ENCODE data around the gene TEKT5. TPM values are rescaled to one million over a fixed set of nuclear protein-coding genes. Genes with fewer than 3 reads are reported as not detected.
"Not testable (repeated sequence)": the region's sequence is repeated elsewhere in the genome, so short reads cannot be mapped to it uniquely, and the experiment has no call there.

TEKT5 gene
- total RNA-seq (0.24 TPM), polyA plus RNA-seq (0.71 TPM)
- long read RNA-seq, donor 1: 0 reads
- long read RNA-seq, donor 2: 0 reads
- long read RNA-seq, donor 3: 0 reads
- long read RNA-seq, donor 4: 0 reads
- long read RNA-seq, donor 5: 0 reads
- long read RNA-seq, donor 6: 0 reads
- long read RNA-seq, donor 7: 0 reads
- long read RNA-seq, donor 8: 0 reads
- long read RNA-seq, donor 9: 0 reads
- long read RNA-seq, donor 10: 0 reads

- Histone ChIP-seq H3K27me3 (ENCODE audit: control insufficient read depth in 2 of 2, insufficient read depth in 1 of 2, low read length in 1 of 2) (no peaks in the 10 kb centered on the region), H3K4me1 (ENCODE audit: control insufficient read depth in 2 of 2, insufficient read depth in 2 of 2, low read length in 2 of 2) (no peaks in the 10 kb centered on the region), H3K9me3 (ENCODE audit: control insufficient read depth in 2 of 2, insufficient read depth in 1 of 2, low read length in 1 of 2) (no peaks in the 10 kb centered on the region), H3K4me3 (ENCODE audit: low read length in 2 of 2) (no peak within 1 kb of the TSS), H3K27ac (ENCODE audit: low read depth in 1 of 2, low read length in 1 of 2) (no peak within 1 kb of the TSS), H3K36me3 (ENCODE audit: control insufficient read depth in 2 of 2, insufficient read depth in 2 of 2, low read length in 1 of 2) (no peaks in the 10 kb centered on the region)
- no peak for DNase-seq (ENCODE audit: low read depth in 6 of 9, low spot score in 9 of 9)
- 90% methylated on average over 5 of the region's 5 CpGs for WGBS
These were observed at the start of gene TEKT5 for GRCh38 chr16:10694830-10695229. Gene TEKT5 (minus strand): TSS chr16:10694930. CDS start chr16:10694873, 57 bp downstream.

DNA sequence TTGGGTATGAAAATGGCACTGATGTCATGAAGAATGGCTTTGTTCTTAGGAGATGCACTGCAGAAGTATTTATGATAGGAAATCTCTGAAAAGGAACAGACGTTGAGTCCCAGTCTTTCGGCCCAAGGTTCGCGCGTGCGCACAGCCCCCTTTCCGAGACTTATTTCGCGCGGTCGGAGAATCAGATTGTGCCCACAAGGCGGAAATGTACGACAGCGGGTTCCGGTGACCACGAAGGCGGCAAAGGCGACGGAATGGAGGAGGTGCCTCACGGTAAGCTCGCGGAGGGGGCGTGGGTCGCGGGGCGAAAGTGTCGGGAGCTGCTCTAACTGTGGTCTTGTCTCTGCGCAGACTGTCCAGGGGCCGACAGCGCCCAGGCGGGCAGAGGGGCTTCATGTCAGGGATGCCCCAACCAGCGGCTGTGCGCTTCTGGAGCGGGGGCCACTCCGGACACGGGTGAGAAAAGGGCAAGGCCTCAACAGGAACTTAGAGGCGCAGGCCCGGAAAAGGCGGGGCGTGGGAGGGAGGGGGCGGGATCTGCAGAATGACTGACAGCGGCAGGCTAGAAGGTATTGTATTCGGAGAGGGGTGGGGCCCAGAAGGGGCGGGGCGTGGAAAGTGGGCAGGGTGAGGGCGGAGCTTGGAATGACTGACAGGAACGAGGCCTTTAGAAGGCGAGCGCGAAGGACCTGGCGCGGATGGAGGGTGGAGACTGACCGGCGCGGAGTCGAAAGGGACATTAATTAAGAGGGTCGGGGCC is 49.1 kb upstream of the TEKT5 start, which contains the start of gene NUBP1:
Gene NUBP1 (plus strand): TSS at position 233 of the 760 bp plus-strand sequence. CDS start 22 bp downstream, at position 255.
- Histone ChIP-seq H3K27ac (ENCODE audit: low read depth in 1 of 2, low read length in 1 of 2) (peak within 1 kb of the TSS; percentile 96 to 99), H3K4me1 (ENCODE audit: control insufficient read depth in 2 of 2, insufficient read depth in 2 of 2, low read length in 2 of 2) (peaks cover 7 to 12% of the 10 kb centered on the region in 2 donors), H3K36me3 (ENCODE audit: control insufficient read depth in 2 of 2, insufficient read depth in 2 of 2, low read length in 1 of 2) (peaks cover 15% of the 10 kb centered on the region in 2 donors), H3K4me3 (ENCODE audit: low read length in 2 of 2) (peak within 1 kb of the TSS; percentile 71 to 73), H3K27me3 (ENCODE audit: control insufficient read depth in 2 of 2, insufficient read depth in 1 of 2, low read length in 1 of 2) (no peaks in the 10 kb centered on the region), H3K9me3 (ENCODE audit: control insufficient read depth in 2 of 2, insufficient read depth in 1 of 2, low read length in 1 of 2) (no peaks in the 10 kb centered on the region)
- DNase-seq (ENCODE audit: low read depth in 6 of 9, low spot score in 9 of 9): peak; percentile 95 to 99 (median 99)
- WGBS: under 1% methylated on average over 57 of the region's 57 CpGs

DNA sequence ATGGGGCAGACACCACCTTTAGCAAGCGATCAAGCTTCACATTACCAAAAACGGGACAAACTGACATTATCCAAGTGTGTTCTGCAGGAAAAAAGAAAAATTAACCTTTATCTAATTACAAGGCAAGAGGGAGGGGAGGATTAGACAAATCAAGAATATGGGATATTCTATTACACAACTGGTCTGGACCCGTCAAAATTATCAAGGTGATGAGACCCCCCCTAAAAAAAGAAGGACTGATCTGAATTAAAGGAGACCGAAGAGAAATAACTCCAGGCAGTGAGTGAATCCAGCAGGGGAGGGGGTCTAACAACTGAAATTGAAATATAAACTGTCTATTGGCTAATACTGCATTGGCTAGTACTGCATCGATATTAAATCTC is 48.5 kb upstream of the TEKT5 start:
- WGBS: 45% methylated on average over 5 of the region's 5 CpGs
- peaks cover 10 to 12% of the 10 kb centered on the region in 2 donors for H3K36me3 ChIP-seq (ENCODE audit: control insufficient read depth in 2 of 2, insufficient read depth in 2 of 2, low read length in 1 of 2)
- peak overlapping the region; percentile 71 to 73 for H3K4me3 ChIP-seq (ENCODE audit: low read length in 2 of 2)
- no peaks in the 10 kb centered on the region for H3K27me3 ChIP-seq (ENCODE audit: control insufficient read depth in 2 of 2, insufficient read depth in 1 of 2, low read length in 1 of 2)
- H3K27ac ChIP-seq (ENCODE audit: low read depth in 1 of 2, low read length in 1 of 2): peak overlapping the region; percentile 96 to 99
- peaks cover 7 to 11% of the 10 kb centered on the region in 2 donors for H3K4me1 ChIP-seq (ENCODE audit: control insufficient read depth in 2 of 2, insufficient read depth in 2 of 2, low read length in 2 of 2)
- no peak for DNase-seq (ENCODE audit: low read depth in 6 of 9, low spot score in 9 of 9)
- no peaks in the 10 kb centered on the region for H3K9me3 ChIP-seq (ENCODE audit: control insufficient read depth in 2 of 2, insufficient read depth in 1 of 2, low read length in 1 of 2)

DNA sequence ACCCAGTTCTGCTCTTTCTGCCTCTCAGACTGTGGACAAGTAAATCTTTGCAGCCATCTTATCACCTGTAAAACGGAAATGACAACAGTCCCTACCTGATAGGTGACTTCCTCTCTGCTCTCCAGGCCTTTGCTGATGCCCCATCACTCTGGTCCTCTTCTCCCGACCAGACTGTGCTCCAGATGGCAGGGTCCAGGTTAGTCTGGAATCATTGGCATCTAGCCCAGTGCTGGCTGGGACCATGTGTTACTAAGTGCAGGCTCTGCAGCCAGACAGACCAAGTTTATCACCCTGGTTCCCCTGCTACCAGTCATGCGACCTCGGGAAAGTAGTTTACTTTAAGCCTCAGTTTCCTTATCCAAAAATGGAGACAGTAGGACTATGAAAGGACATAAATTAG is 47.1 kb upstream of the TEKT5 start:
- DNase-seq (ENCODE audit: low read depth in 6 of 9, low spot score in 9 of 9): no peak
- Histone ChIP-seq H3K27me3 (ENCODE audit: control insufficient read depth in 2 of 2, insufficient read depth in 1 of 2, low read length in 1 of 2) (no peaks in the 10 kb centered on the region), H3K4me1 (ENCODE audit: control insufficient read depth in 2 of 2, insufficient read depth in 2 of 2, low read length in 2 of 2) (peaks cover 10 to 14% of the 10 kb centered on the region in 2 donors), H3K36me3 (ENCODE audit: control insufficient read depth in 2 of 2, insufficient read depth in 2 of 2, low read length in 1 of 2) (peaks cover 0 to 6% of the 10 kb centered on the region in 2 donors), H3K27ac (ENCODE audit: low read depth in 1 of 2, low read length in 1 of 2) (no peak overlapping the region), H3K9me3 (ENCODE audit: control insufficient read depth in 2 of 2, insufficient read depth in 1 of 2, low read length in 1 of 2) (no peaks in the 10 kb centered on the region), H3K4me3 (ENCODE audit: low read length in 2 of 2) (no peak overlapping the region)
- WGBS: 96% methylated on average over 4 of the region's 4 CpGs

- peaks cover 10 to 14% of the 10 kb centered on the region in 2 donors for H3K4me1 ChIP-seq (ENCODE audit: control insufficient read depth in 2 of 2, insufficient read depth in 2 of 2, low read length in 2 of 2)
These were observed 46.5 kb upstream of the TEKT5 start for GRCh38 chr16:10741249-10741648.

DNA sequence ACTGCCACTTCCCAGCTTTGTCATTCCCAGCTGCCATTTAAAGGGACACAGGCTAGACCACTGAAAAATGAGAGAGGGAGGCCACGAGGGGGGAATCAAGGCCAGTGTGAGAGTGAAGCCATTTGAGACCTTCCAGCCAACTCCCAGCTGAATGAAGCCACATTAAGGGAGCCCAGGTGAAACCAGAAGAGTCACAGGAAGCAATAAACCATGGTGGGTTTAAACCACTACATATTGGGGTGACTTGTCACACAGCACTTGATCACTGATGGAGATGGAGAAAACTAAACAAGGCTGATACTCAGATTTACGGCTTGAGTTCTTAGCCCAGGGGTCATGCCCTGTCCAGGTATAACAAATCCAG is 46.1 kb upstream of the TEKT5 start:
- no peak for DNase-seq (ENCODE audit: low read depth in 6 of 9, low spot score in 9 of 9)
- 51% methylated on average over 2 of the region's 2 CpGs for WGBS

More at GRCh38 chr16:10741249-10741648, 46.5 kb upstream of the TEKT5 start:
- not testable (repeated sequence) for H3K27ac ChIP-seq (ENCODE audit: low read depth in 1 of 2, low read length in 1 of 2); H3K27me3 ChIP-seq (ENCODE audit: control insufficient read depth in 2 of 2, insufficient read depth in 1 of 2, low read length in 1 of 2); H3K4me3 ChIP-seq (ENCODE audit: low read length in 2 of 2); H3K9me3 ChIP-seq (ENCODE audit: control insufficient read depth in 2 of 2, insufficient read depth in 1 of 2, low read length in 1 of 2); DNase-seq (ENCODE audit: low read depth in 6 of 9, low spot score in 9 of 9); H3K36me3 ChIP-seq (ENCODE audit: control insufficient read depth in 2 of 2, insufficient read depth in 2 of 2, low read length in 1 of 2)
- 97% methylated on average over 10 of the region's 10 CpGs for WGBS

DNA sequence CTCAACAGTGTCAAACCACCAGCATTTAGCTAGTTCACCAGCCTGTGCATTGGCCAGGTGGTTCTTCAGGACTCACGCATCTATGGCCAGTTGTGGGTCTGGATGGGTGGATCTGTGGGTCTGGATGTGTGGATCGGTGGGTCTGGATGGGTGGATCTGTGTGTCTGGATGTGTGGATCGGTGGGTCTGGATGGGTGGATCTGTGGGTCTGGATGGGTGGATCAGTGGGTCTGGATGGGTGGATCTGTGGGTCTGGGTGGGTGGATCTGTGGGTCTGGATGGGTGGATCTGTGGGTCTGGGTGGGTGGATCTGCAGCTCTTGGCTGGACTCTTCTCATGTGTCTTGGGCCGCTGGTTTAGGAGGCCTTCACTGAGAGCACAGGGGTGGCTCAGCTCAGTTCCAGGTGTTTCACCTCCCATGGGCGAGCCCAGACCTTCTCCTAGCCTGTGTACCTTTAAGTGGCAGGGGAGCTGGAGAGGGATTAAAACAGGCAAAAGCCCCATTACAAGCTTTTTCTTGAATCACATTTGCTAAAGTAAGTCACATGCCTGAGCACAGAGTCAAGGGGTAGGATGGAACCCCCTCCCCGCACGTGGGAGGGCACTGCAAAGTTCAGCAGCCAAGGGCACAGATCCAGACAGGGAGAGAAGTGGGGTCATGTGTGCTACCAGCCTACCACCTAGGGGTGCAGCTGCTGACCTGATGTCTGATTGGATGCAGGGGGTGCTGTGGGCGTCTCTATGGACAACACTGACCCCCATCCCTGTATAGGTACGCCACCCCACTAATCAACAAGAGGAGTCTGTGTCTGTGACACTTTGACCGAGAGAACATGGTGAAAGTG is 45.5 kb upstream of the TEKT5 start:
- no peaks in the 10 kb centered on the region for H3K9me3 ChIP-seq (ENCODE audit: control insufficient read depth in 2 of 2, insufficient read depth in 1 of 2, low read length in 1 of 2)
- no peak for DNase-seq (ENCODE audit: low read depth in 6 of 9, low spot score in 9 of 9)
- 94% methylated on average over 10 of the region's 10 CpGs for WGBS
- no peaks in the 10 kb centered on the region for H3K27me3 ChIP-seq (ENCODE audit: control insufficient read depth in 2 of 2, insufficient read depth in 1 of 2, low read length in 1 of 2)
- H3K4me1 ChIP-seq (ENCODE audit: control insufficient read depth in 2 of 2, insufficient read depth in 2 of 2, low read length in 2 of 2): peaks cover 10 to 12% of the 10 kb centered on the region in 2 donors
- H3K36me3 ChIP-seq (ENCODE audit: control insufficient read depth in 2 of 2, insufficient read depth in 2 of 2, low read length in 1 of 2): no peaks in the 10 kb centered on the region
- H3K27ac ChIP-seq (ENCODE audit: low read depth in 1 of 2, low read length in 1 of 2): no peak overlapping the region
- no peak overlapping the region for H3K4me3 ChIP-seq (ENCODE audit: low read length in 2 of 2)

More for the DNA sequence above, 46.1 kb upstream of the TEKT5 start:
- Histone ChIP-seq H3K9me3 (ENCODE audit: control insufficient read depth in 2 of 2, insufficient read depth in 1 of 2, low read length in 1 of 2) (no peaks in the 10 kb centered on the region), H3K36me3 (ENCODE audit: control insufficient read depth in 2 of 2, insufficient read depth in 2 of 2, low read length in 1 of 2) (peaks cover 0 to 2% of the 10 kb centered on the region in 2 donors), H3K4me3 (ENCODE audit: low read length in 2 of 2) (no peak overlapping the region), H3K27me3 (ENCODE audit: control insufficient read depth in 2 of 2, insufficient read depth in 1 of 2, low read length in 1 of 2) (no peaks in the 10 kb centered on the region), H3K27ac (ENCODE audit: low read depth in 1 of 2, low read length in 1 of 2) (no peak overlapping the region), H3K4me1 (ENCODE audit: control insufficient read depth in 2 of 2, insufficient read depth in 2 of 2, low read length in 2 of 2) (peaks cover 10 to 14% of the 10 kb centered on the region in 2 donors)

DNA sequence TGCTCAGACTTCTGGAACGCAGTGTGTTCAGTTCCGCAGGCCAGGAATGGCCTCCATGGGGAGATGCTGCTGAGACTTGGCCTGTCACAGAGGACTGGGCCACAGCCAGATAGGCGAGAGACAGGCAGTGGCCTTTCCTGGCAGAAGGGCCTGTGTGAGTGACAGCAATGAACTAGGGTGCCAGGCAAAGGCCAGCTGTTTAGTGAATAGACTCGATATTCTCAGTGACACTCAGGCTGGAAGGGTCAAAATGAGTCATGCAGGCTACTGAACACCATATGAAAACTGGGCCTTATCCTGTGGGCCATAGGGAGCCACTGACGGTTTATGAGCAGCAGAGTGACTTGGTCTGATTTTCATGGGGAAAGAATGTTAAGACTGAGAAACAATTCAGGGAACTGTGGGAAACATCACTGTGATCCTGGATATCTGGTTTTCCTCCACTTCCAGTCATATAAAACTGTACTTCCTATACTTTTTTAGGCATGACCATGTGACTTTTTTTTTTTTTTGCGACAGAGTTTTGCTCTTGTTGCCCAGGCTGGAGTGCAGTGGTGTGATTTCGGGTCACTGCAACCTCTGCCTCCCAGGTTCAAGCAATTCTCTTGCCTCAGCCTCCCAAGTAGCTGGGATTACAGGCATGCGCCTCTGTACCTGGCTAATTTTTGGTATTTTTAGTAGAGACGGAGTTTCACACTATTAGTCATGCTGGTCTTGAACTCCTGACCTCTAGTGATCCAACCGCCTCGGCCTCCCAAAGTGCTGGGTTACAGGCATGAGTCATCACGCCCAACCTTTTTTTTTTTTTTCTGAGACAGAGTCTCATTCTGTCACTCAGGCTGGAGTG is 43.7 kb upstream of the TEKT5 start:
- H3K36me3 ChIP-seq (ENCODE audit: control insufficient read depth in 2 of 2, insufficient read depth in 2 of 2, low read length in 1 of 2): no peaks in the 10 kb centered on the region
- 85% methylated on average over 12 of the region's 12 CpGs for WGBS
- H3K4me3 ChIP-seq (ENCODE audit: low read length in 2 of 2): no peak overlapping the region
- no peak overlapping the region for H3K27ac ChIP-seq (ENCODE audit: low read depth in 1 of 2, low read length in 1 of 2)
- no peaks in the 10 kb centered on the region for H3K27me3 ChIP-seq (ENCODE audit: control insufficient read depth in 2 of 2, insufficient read depth in 1 of 2, low read length in 1 of 2)
- peaks cover 3 to 6% of the 10 kb centered on the region in 2 donors for H3K4me1 ChIP-seq (ENCODE audit: control insufficient read depth in 2 of 2, insufficient read depth in 2 of 2, low read length in 2 of 2)
- DNase-seq (ENCODE audit: low read depth in 6 of 9, low spot score in 9 of 9): no peak
- H3K9me3 ChIP-seq (ENCODE audit: control insufficient read depth in 2 of 2, insufficient read depth in 1 of 2, low read length in 1 of 2): no peaks in the 10 kb centered on the region
